HG03571 (cell line): Measurements from ENCODE around the gene ZNF267.
"Not testable (repeated sequence)": the region's sequence is repeated elsewhere in the genome, so short reads cannot be mapped to it uniquely, and the experiment has no call there.

Experiments
- ATAC-seq: cut with Tn5 transposase; IDR thresholded peaks from one replicate; pipeline ENCODE4 v1.9.1; 2021; ENCODE audit not compliant: unreplicated experiment

The ZNF267 gene

GRCh38 chr16:31873556-31874365, at the start of gene ZNF267:
Gene ZNF267 (plus strand): TSS chr16:31873807. CDS start chr16:31873967, 160 bp downstream.
- peak; percentile 57 for ATAC-seq

GRCh38 chr16:31833047-31833446, 40.6 kb upstream of the ZNF267 start:
- ATAC-seq = no peak

- ATAC-seq = not testable (repeated sequence)
Measured at GRCh38 chr16:31836396-31836795, 37.2 kb upstream of the ZNF267 start.

GRCh38 chr16:31842864-31843263, 30.7 kb upstream of the ZNF267 start:
- ATAC-seq = no peak

- not testable (repeated sequence) for ATAC-seq
Measured at GRCh38 chr16:31848572-31848971, 25.0 kb upstream of the ZNF267 start.

GRCh38 chr16:31853291-31853690, 20.3 kb upstream of the ZNF267 start:
- ATAC-seq = no peak

GRCh38 chr16:31860508-31860907, 13.1 kb upstream of the ZNF267 start:
- ATAC-seq = no peak

- no peak for ATAC-seq
Measured at GRCh38 chr16:31861455-31861854, 12.2 kb upstream of the ZNF267 start.

- ATAC-seq = no peak
Measured at GRCh38 chr16:31862761-31863160, 10.8 kb upstream of the ZNF267 start.

GRCh38 chr16:31868164-31868563, 5.4 kb upstream of the ZNF267 start:
- no peak for ATAC-seq

GRCh38 chr16:31868691-31869167, 4.9 kb upstream of the ZNF267 start:
- ATAC-seq = peak; percentile 49

GRCh38 chr16:31869511-31870201, 4.0 kb upstream of the ZNF267 start:
- ATAC-seq = no peak

- ATAC-seq = no peak
Measured at GRCh38 chr16:31870809-31871208, 2.8 kb upstream of the ZNF267 start.

GRCh38 chr16:31871510-31871909, 2.1 kb upstream of the ZNF267 start:
- ATAC-seq = no peak

GRCh38 chr16:31872201-31872600, 1.4 kb upstream of the ZNF267 start:
- no peak for ATAC-seq

GRCh38 chr16:31874366-31875111, 932 bp downstream of the ZNF267 start:
- ATAC-seq = peak; percentile 37

- ATAC-seq = no peak
Measured at GRCh38 chr16:31875112-31875803, 1.7 kb downstream of the ZNF267 start.

- ATAC-seq = no peak
Measured at GRCh38 chr16:31875928-31876547, 2.4 kb downstream of the ZNF267 start.

- ATAC-seq = peak; percentile 45
Measured at GRCh38 chr16:31876951-31877828, 3.6 kb downstream of the ZNF267 start.
